ENCODE measurements around the gene FAM13A. TPM values are rescaled to one million over a fixed set of nuclear protein-coding genes. Genes with fewer than 3 reads are reported as not detected.

The FAM13A gene
- total RNA-seq, 2 experiments from 2014 or later: 9.6 to 10.2 TPM

DNA sequence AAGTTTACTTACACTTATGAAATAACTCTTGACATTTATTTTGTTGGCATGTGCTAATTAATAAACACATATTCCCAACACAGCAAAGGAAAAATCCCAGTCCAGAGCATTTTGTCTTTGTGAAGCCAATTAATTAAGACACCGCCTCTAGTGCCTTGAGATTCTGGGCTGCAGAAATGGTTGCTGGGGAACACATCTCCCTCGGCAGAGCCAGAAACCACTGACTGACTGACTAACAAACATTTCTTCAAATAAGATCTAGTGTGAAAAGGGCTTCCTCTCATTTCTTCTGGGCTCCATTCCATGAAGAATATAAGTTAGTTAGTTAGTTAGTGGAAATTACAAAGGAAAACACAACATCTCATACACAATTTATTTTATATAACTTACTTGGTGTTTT is 331.0 kb downstream of the FAM13A start:
- H3K27ac Mint-ChIP-seq: no peak overlapping the region
- intact Hi-C loops (cut with DNase I, micrococcal nuclease): no loop called here

DNA sequence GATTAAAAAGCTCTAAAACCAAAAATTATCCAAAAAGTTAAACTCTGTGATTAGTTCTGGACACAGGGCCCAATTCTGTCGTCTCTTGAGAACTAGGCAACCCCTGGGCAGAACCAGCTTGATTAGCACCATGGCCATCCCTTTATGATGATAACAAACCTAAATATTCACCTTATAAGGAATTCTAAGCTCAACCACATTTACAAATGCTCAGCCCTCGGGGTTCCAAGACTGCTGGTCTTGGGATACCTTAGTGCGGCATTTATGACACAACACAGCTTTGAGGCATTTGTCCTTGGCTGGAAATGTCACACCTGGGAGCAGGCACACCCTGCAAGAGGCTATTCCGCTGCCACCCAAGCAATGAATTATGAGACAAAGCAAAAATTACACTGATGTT is 331.8 kb downstream of the FAM13A start:
- Mint-ChIP-seq H3K4me3 (no peak overlapping the region), H3K4me1 (ENCODE audit: low read depth) (no peaks in the 10 kb centered on the region), H3K36me3 (ENCODE audit: low read depth) (peaks cover 88% of the 10 kb centered on the region), H3K9me3 (no peaks in the 10 kb centered on the region), H3K27me3 (no peaks in the 10 kb centered on the region), H3K27ac (no peak overlapping the region)
- ChIA-PET POLR2A (interaction anchor here (0.8 kb wide), 1 partner anchor 27 kb away, joined by 3 read pairs; the partner anchor contains the start of gene NAP1L5), CTCF (no interaction called here)
- no peaks in the 10 kb centered on the region for H3K27me3 ChIP-seq (ENCODE audit: control insufficient read depth in 1 of 2, insufficient read depth in 2 of 2, low read length in 2 of 2)
- intact Hi-C loops (cut with DNase I, micrococcal nuclease): no loop called here
- H3K9me3 ChIP-seq (ENCODE audit: control insufficient read depth in 1 of 2, insufficient read depth in 1 of 2, low read length in 2 of 2): no peaks in the 10 kb centered on the region
- TF ChIP-seq, protein P1, sequence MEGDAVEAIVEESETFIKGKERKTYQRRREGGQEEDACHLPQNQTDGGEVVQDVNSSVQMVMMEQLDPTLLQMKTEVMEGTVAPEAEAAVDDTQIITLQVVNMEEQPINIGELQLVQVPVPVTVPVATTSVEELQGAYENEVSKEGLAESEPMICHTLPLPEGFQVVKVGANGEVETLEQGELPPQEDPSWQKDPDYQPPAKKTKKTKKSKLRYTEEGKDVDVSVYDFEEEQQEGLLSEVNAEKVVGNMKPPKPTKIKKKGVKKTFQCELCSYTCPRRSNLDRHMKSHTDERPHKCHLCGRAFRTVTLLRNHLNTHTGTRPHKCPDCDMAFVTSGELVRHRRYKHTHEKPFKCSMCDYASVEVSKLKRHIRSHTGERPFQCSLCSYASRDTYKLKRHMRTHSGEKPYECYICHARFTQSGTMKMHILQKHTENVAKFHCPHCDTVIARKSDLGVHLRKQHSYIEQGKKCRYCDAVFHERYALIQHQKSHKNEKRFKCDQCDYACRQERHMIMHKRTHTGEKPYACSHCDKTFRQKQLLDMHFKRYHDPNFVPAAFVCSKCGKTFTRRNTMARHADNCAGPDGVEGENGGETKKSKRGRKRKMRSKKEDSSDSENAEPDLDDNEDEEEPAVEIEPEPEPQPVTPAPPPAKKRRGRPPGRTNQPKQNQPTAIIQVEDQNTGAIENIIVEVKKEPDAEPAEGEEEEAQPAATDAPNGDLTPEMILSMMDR (IDR thresholded peaks at IDR 0.05): no peak
- H3K4me3 ChIP-seq (ENCODE audit: low read length): no peak overlapping the region
- DNase-seq (no peak), ATAC-seq (ENCODE audit: poor library complexity) (no peak)
- peaks cover 86% of the 10 kb centered on the region for H3K36me3 ChIP-seq (ENCODE audit: insufficient read depth, low read length)
- no peak overlapping the region for H3K27ac ChIP-seq (ENCODE audit: low read depth in 1 of 2, low read length in 2 of 2)
- no peaks in the 10 kb centered on the region for H3K4me1 ChIP-seq (ENCODE audit: insufficient read depth, low read length)

More for the DNA sequence above, 331.0 kb downstream of the FAM13A start:
- H3K36me3 Mint-ChIP-seq (ENCODE audit: low read depth): peaks cover 88% of the 10 kb centered on the region
- H3K4me1 Mint-ChIP-seq (ENCODE audit: low read depth): no peaks in the 10 kb centered on the region
- CTCF ChIA-PET: no interaction called here
- H3K4me3 ChIP-seq (ENCODE audit: low read length): no peak overlapping the region
- no peaks in the 10 kb centered on the region for H3K9me3 ChIP-seq (ENCODE audit: control insufficient read depth in 1 of 2, insufficient read depth in 1 of 2, low read length in 2 of 2)
- no peak overlapping the region for H3K4me3 Mint-ChIP-seq
- DNase-seq: no peak
- POLR2A ChIA-PET: interaction anchor here (0.8 kb wide), 1 partner anchor 28 kb away, joined by 3 read pairs; the partner anchor contains the start of gene NAP1L5
- H3K27ac ChIP-seq (ENCODE audit: low read depth in 1 of 2, low read length in 2 of 2): no peak overlapping the region
- peaks cover 85% of the 10 kb centered on the region for H3K36me3 ChIP-seq (ENCODE audit: insufficient read depth, low read length)
- no peaks in the 10 kb centered on the region for H3K9me3 Mint-ChIP-seq
- ATAC-seq (ENCODE audit: poor library complexity): no peak
- H3K27me3 ChIP-seq (ENCODE audit: control insufficient read depth in 1 of 2, insufficient read depth in 2 of 2, low read length in 2 of 2): no peaks in the 10 kb centered on the region
- no peaks in the 10 kb centered on the region for H3K27me3 Mint-ChIP-seq
- no peaks in the 10 kb centered on the region for H3K4me1 ChIP-seq (ENCODE audit: insufficient read depth, low read length)
- TF ChIP-seq, protein P1 (IDR thresholded peaks at IDR 0.05): no peak

DNA sequence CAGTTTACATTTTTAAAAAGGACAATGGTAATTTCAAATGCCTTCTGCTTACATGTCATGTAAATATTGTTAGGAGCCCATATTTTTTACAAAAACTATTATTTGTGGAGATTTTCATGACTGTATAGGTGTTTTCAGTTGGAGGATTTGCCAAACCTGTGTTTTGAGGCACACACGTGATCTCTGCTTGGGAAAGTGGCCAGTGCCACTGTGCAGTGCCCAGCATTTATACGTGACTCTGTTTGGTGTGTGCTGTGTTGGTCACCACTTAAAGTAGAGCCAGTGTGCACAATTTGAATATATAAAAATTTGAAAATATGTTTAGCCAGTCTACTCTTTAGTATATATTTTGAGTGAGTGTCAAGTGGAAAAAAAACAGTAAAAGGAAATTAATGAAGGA is 332.6 kb downstream of the FAM13A start:
- Histone ChIP-seq H3K9me3 (ENCODE audit: control insufficient read depth in 1 of 2, insufficient read depth in 1 of 2, low read length in 2 of 2) (no peaks in the 10 kb centered on the region), H3K27me3 (ENCODE audit: control insufficient read depth in 1 of 2, insufficient read depth in 2 of 2, low read length in 2 of 2) (no peaks in the 10 kb centered on the region), H3K4me3 (ENCODE audit: low read length) (no peak overlapping the region), H3K27ac (ENCODE audit: low read depth in 1 of 2, low read length in 2 of 2) (no peak overlapping the region), H3K36me3 (ENCODE audit: insufficient read depth, low read length) (peaks cover 84% of the 10 kb centered on the region), H3K4me1 (ENCODE audit: insufficient read depth, low read length) (no peaks in the 10 kb centered on the region)
- ChIA-PET CTCF (no interaction called here), POLR2A (no interaction called here)
- H3K9me3 Mint-ChIP-seq: no peaks in the 10 kb centered on the region
- peaks cover 88% of the 10 kb centered on the region for H3K36me3 Mint-ChIP-seq (ENCODE audit: low read depth)
- no peak overlapping the region for H3K4me3 Mint-ChIP-seq
- no peaks in the 10 kb centered on the region for H3K4me1 Mint-ChIP-seq (ENCODE audit: low read depth)
- intact Hi-C loops (cut with DNase I, micrococcal nuclease): no loop called here
- H3K27ac Mint-ChIP-seq: no peak overlapping the region
- H3K27me3 Mint-ChIP-seq: no peaks in the 10 kb centered on the region
- ATAC-seq (ENCODE audit: poor library complexity) (no peak), DNase-seq (no peak)
- TF ChIP-seq, protein P1 (IDR thresholded peaks at IDR 0.05): no peak
